SH-SY5Y (cell line): ENCODE measurements around the gene TMEM9B.

Source experiments
- GATA2 ChIP-seq: IDR thresholded peaks from 2 replicates; pipeline ENCODE4 v1.6.1; 2011; ENCODE audit warnings: mild to moderate bottlenecking, low read depth, low read length
- GATA3 ChIP-seq: IDR thresholded peaks from 2 replicates; pipeline ENCODE4 v1.6.1; 2011; ENCODE audit warnings: low read depth, mild to moderate bottlenecking, low read length, moderate library complexity

Gene TMEM9B

GRCh38 chr11:8964324-8965320 is at the start of gene TMEM9B:
TMEM9B (minus strand) TSS chr11:8964442; CDS start chr11:8964313, 129 bp downstream.
- TF ChIP-seq GATA3 (no peak), GATA2 (0 out of 2 replicates have a peak, but pooled peaks have one; percentile 7)

- TF ChIP-seq GATA3 (no peak), GATA2 (no peak)
These were observed 49.1 kb upstream of the TMEM9B start for GRCh38 chr11:9013373-9013772.

GRCh38 chr11:9008661-9009060 is 44.4 kb upstream of the TMEM9B start:
- TF ChIP-seq GATA3 (no peak), GATA2 (no peak)

GRCh38 chr11:9008011-9008550 is 43.8 kb upstream of the TMEM9B start:
- TF ChIP-seq GATA2 (no peak), GATA3 (no peak)

DNA sequence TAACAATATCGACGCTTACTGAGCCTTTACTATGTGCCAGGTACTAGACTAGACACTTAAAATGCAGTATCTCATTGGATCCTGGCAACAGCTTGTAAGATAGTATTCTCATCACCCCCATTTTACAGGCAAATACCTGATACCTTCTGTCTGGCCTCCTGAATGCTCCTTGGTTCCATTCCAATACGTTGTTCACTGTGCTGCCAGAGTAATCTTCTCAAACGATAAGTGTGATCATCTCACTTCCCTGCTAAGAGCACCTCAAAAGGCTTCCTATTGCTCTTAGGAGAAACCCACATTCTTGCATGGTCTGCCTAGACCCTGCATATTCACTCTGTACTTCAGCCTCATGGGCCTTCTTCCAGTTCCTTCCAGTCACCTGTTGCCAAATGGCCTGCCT is 40.8 kb upstream of the TMEM9B start:
- TF ChIP-seq GATA3 = no peak
- TF ChIP-seq GATA2 = no peak

- no peak for TF ChIP-seq GATA3
- TF ChIP-seq GATA2 = no peak
These were observed 40.1 kb upstream of the TMEM9B start for GRCh38 chr11:9004183-9004926.

GRCh38 chr11:9003573-9004182 is 39.4 kb upstream of the TMEM9B start, which contains the start of gene NRIP3:
NRIP3 (minus strand) TSS chr11:9004001; CDS start chr11:9003935, 66 bp downstream.
- no peak for TF ChIP-seq GATA2
- TF ChIP-seq GATA3 = no peak

DNA sequence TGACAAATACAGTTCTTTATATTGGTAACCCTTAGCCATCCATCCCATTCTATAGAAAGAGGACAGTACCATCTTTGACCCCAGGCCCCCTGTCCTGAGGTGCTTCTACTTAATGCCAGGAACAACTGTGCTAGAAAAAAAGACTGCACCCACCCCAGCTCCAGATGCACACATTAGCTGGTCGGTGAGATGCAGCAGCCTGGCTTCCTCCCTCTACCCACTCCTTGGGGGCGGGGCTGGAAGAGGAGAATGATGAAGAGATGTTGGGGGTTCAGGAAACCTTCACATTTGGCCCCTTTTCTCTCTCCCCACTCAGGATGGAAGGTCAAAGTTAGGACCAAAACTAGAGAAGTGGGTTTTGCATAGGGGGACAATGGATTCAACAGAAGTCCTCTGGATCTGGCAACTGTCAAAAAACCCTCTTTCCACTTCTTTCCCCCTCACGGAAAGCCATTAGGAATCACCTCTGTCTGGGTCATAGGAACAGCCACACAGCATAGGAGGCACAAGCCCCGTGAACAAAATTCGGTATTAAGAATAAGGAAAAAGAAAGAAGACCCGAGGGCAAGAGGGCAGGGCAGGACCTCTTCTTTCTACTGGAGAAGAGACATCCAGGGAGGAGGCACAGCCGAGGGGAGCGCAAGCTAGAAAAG is 38.8 kb upstream of the TMEM9B start:
- TF ChIP-seq GATA2 (no peak), GATA3 (no peak)

GRCh38 chr11:9001736-9002135 is 37.5 kb upstream of the TMEM9B start:
- TF ChIP-seq GATA2 (no peak), GATA3 (no peak)

- no peak for TF ChIP-seq GATA3
- TF ChIP-seq GATA2 = no peak
These were observed 33.8 kb upstream of the TMEM9B start for GRCh38 chr11:8998017-8998416.

GRCh38 chr11:8997451-8997850 is 33.2 kb upstream of the TMEM9B start:
- TF ChIP-seq GATA2 = no peak
- no peak for TF ChIP-seq GATA3

DNA sequence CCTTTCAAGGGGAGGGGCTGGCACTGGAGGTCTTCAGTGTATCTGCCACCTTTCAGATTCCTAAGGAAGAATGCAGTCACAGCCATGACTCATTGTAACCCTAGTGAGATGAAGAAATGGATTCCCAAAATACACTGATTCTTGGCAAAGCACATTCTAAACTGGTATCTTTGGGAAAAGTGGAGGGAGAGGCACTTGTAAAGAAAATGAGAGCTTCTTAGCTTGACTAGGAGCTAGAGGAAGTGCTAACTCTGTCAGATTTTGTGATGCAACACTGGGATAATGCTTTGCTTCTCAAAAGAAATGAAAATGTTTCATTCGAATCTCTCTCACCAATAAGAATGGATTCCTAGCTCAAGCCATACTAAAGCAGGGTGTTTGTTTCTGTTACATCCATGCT is 25.2 kb upstream of the TMEM9B start:
- no peak for TF ChIP-seq GATA2
- no peak for TF ChIP-seq GATA3

GRCh38 chr11:8988329-8989234 is 24.3 kb upstream of the TMEM9B start:
- no peak for TF ChIP-seq GATA3
- no peak for TF ChIP-seq GATA2
